ENCODE measurements around the gene PCNP.
"Not testable (repeated sequence)": the region's sequence is repeated elsewhere in the genome, so short reads cannot be mapped to it uniquely, and the experiment has no call there.

The PCNP gene

DNA sequence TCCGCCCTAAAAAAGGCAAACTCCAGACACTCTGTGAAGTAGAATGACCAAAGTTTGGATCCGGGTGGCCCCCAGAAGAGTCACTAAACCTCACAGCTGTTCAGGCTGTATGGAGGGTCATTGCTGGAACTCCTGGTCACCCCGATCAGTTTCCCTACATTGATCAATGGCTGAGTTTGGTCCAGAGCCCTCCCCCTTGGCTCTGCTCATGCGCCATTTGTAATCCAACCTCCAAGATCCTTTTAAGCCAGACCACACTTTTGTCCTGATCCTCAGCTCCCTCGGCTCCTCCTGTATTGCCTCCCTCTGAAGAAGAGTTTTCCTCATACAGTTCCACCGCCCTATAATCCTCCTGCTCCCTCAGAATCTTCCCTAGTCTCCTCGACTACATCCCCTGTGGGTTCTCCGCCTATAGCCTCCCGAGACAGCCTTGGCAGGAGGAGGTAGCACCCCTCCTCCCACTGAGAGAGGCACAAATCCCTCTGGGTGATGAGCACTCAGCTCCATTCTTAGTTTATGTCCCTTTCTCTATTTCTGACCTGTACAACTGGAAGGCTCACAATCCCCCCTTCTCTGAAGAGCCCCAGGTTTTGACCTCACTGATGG is 60.7 kb downstream of the PCNP start:
- no peak for DNase-seq

DNA sequence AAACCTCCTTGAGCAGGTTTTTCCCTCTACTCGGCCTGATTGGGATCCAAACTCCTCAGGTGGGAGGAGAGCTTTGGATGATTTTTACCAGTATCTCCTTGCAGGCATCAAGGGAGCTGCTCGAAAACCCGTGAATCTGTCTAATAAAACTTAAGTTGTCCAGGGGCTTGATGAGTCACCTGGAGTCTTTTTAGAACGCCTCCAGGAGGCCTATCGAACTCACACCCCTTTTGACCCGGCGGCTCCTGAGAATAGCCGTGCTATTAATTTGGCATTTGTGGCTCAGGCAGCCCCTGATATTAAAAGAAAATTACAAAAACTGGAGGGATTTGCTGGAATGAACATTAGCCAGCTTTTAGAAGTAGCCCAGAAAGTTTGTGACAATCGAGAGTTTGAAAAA is 61.4 kb downstream of the PCNP start:
- DNase-seq = no peak

DNA sequence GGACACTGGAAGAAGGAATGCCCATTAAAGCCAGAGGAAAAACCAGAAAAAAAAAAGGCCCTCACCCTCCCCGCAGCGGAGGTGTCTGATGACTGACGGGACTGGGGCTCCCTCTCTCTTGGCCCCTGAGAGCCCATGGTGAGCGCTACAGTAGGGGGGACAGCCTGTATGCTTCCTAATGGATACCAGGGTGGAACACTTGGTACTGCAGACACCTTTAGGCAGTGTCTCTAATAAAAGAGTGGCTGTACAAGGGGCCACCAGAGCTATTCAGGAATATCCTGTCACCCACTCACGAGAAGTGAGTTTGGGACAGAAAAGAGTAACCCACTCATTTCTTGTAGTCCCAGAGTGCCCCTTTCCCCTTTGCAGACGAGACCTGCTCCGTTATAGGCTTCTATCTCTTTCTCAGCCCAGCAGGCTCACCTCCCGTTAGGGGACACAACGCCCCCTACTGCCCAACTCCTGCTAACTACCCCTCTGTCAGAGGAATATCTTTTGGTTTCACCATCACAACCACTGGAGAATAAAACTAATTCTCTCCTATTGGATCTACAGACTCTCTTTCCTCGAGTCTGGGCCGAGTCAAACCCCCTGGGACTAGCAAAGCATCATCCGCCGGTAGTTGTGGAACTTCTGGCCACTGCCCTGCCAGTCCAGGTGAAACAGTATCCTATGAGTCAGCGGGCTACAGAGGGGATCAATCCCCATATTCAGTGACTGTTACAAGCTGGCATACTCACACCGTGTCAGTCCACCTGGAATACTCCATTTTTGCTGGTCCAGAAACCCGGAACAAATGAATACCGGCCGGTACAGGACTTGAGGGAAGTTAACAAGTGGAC is 62.2 kb downstream of the PCNP start:
- DNase-seq = peak; percentile 38

DNA sequence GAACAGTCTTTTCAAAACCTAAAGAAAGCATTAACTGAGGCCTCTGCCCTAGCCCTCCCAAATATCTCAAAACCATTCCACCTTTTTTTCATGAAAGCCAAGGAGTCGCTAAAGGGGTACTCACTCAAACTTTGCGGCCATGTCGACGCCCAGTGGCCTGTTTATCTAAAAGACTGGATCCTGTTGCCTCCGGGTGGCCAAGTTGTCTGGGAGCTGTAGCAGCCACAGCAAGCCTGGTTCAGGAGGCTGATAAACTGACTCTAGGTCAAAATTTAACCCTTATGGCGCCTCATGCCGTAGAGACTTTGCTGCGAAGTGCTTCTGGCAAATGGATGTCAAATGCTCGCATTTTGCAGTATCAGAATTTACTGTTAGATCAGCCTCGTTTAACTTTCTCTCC is 63.5 kb downstream of the PCNP start:
- DNase-seq = no peak

DNA sequence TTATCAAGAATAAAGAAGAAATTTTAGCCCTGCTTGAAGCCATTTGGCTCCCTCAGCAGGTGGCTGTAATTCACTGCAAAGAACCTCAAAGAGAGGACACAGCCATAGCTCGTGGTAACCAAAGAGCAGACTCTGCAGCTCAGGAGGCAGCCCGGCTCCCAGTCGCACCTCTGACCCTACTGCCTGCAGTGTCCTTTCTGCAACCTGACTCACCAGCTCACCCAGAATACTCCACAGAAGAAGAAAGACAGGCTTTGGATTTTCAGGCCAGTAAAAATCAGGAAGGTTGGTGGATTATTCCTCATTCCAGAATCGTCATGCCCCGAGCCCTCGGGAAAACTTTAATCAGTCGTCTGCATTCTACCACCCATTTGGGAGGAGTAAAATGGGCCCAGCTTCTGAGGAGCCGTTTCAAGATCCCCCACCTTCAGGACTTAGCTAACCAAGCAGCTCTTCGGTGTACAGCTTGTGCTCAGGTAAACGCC is 64.3 kb downstream of the PCNP start:
- no peak for DNase-seq

DNA sequence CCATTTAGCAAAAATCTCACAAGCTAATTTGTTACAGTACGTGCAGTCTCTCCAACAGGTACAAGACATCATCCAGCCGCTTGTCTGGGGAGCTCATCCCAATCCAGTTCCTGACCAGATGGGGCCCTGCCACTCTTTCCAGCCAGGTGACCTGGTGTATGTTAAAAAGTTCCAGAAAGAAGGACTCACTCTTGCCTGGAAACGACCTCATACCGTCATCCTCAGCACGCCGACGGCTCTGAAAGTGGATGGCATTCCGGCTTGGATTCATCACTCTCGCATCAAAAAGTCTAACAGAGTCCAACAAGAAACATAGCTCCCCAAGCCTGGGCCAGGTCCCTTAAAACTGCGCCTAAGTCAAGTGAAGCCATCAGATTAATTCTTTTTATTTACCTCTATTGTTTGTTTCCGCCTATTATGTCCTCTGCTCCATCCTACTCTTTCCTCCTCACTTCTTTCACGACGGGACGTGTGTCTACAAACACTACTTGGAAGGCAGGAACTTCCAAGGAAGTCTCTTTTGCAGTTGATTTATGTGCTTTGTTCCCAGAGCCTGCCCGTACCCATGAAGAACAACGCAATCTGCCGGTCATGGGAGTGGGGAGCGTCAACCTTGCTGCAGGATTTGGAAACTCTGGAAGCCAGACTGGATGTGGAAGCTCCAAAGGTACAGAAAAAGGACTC is 65.4 kb downstream of the PCNP start:
- no peak for DNase-seq

DNA sequence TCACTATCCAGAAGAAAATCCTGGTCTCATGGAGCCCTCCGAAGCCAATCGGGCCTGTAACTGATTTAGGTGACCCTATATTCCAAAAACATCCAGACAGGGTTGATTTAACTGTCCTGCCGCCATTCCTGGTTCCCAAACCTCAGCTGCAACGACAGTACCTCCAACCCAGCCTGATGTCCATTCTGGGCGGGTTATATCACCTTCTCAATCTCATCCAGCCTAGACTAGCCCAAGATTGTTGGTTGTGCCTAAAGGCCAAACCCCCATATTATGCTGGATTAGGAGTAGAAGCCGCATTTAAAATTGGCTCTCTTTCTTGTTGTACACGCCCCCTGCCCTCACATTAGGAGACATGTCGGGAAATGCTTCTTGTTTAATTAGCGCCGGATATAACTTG is 66.3 kb downstream of the PCNP start:
- no peak for DNase-seq

DNA sequence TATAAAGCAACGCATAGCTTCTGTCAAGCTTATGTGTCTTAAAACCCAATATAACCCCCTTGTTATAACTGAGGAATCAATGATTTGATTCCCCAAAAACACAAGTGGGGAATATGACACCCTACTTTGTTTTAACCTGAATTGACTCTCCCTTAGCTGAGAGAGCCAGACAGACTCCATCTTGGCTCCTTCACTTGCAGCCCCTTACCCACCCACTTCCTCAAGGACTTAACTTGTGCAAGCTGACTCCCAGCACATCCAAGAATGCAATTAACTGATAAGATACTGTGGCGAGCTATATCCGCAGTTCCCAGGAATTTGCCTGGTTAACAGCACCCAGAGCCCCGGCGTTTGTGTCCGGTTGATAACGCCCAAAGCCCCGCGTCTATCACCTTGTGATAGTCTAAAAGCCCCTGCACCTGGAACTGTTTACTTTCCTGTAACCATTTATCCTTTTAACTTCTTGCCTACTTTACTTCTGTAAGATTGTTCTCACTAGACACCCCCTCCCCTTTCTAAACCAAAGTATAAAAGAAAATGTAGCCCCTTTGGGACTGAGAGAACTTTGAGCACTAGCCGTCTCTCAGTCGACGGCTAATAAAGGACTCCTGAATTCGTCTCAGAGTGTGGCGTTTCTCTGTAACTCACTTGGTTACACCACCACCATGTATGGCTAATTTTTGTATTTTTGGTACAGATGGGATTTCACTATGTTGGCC is 67.6 kb downstream of the PCNP start:
- not testable (repeated sequence) for DNase-seq

DNA sequence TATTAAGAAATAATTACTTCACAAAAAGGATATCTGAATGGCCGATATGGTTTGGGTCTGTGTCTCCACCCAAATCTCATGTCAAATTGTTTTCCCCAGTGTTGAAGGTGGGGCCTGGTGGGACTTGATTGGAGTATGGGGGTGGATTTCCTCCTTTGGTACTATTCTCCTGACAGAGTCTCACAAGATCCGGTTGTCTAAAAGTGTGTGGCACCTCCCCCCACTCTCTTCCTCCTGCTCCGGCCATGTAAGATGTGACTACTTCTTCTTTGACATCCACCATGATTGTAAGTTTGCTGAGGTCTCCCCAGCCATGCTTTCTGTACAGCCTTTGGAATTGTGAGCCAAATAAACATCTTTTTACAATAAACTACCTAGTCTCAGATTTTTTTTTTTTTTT is 68.5 kb downstream of the PCNP start:
- no peak for DNase-seq

DNA sequence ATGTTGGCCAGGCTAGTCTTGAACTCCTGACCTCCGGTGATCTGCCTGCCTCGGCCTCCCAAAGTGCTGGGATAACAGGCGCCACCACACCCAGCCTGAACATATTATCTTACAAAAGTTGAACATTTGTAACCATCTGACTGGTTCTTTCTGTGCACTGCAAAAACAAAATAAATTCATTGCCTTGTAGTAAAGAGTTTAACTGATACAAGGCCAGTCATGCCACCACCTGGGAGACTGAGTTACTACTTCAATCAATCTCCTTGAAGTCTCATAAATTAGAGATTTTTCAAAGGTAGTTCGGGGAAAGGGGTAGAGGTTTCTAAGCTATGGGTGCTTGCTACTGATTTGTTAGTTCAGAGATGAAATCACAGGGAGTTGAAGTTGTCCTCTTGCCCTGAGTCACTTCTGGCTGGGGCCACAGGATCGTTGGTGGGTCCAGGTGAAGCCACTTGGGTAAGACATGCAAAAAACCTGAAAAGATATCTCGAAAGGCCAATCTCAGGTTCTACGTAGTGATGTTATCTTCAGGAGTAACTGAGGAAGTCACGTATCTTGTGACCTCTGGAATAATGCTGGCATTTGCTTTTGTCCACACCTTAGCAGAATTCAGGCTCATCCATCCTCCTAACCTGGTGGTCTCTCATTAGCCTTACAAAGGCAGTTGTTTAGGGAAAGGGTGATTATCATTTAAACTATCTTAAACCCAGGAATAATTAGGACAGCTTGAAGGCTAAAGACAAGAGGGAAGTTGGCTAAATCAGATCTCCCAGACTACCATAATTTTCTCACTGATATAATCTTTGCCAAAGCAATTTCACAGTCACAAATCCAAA is 69.2 kb downstream of the PCNP start:
- DNase-seq = no peak

Data from 8988T (cell line).